Kidney glomerular epithelial cell (primary cell): ENCODE measurements around the gene ADAMTS3.
A peak's percentile ranks its signal among the peaks of the same experiment; 100 is the strongest.

Experiments used
- DNase-seq: peaks from one replicate; lab custom pipeline; 2025; lab: John Stamatoyannopoulos, UW

The ADAMTS3 gene

DNA sequence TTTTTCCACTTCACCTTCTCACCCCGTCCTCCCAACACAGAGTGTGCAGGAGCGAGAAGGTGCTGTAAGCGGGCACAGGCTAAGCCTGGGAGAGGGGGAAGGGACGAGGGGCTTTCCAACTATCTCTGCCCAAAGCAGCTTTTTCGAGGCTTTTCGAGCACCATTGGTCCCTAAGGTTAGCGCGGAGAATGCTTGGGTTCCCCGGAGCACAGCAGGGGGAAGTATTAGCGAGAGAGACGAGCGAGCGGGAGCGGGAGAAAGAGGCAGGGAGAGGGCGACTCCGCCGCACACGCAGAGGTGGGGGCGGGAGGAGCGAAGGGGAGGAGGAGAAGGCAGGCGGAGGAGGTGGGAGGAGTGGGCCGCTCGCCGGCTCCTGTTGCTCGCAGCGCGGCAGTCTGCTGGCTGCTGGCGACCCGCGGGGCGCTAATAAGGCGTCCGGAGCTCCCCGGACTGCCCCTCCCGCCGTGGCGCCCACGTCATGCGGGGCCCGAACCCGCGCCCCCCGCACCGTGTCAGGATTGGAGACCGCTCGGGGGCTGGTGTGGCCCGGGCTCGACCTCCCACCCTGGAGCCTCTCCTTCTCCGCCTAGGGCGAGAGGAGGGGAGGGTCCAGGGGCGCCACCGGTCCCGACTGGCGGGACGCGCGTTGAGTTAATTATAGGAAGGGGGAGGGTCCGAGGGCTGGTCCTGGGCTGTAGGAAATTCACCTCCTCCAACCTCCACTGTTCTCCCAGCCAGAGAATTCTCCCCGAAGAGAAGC lies at the start of gene ADAMTS3:
Gene ADAMTS3 (minus strand): TSS at position 263 of the 760 bp plus-strand sequence. CDS start 459 bp downstream, outside the sequence.
- DNase-seq: peak; percentile 69

DNA sequence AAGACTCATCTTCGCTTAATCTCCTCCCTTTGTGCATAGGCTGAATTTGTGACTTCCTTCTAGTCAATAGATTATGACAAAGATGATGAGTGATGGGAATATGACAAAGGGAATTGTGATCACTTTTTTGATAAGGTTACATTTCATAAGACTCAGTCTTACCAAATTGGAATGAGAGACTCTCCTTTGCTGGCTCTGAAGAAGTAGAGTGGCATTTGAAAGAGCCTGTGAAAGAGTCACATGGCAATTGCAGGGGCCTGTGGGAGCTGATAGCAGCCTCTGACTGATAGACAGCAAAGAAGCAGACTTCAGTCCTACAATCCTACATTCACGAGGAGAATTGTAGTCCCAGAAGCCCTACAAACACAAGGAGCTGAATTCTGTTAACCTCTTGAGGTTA lies 44.9 kb upstream of the ADAMTS3 start:
- DNase-seq: no peak

DNA sequence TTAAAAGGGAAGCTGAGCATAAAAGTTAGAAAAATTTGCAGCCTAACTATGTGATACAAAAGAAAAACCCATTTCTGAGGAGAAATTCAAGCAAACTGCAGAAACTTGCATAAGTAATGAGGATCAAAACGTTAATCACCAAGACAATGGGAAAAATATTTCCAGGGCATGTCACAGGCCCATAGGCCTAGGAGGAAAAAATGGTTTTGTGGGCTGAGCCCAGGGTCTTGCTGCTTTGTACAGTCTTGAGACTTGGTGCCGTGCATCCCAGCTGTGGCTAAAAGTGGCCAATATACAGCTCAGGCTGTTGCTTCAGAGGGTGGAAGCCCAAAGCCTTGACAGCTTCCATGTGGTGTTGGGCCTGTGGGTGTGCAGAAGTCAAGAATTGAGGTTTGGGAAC lies 37.7 kb upstream of the ADAMTS3 start:
- DNase-seq: no peak

DNA sequence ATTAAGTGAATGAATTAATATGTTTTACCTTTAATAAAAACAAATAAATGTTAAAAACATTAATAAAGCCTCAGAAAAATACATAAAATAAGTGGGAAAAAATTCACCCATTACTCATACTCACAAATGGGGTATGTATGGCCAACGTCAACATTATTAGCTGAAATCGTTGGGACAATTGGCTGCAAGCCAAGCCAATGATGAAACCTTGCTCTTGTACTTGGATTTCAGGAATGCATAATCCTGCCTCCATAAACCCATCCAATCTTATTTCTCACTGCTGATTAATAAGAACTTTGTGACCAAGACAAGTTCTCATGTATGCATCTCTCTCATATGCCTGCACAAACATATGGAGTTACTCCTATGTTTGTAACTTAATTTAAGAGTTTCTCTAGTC lies 35.3 kb upstream of the ADAMTS3 start:
- no peak for DNase-seq

DNA sequence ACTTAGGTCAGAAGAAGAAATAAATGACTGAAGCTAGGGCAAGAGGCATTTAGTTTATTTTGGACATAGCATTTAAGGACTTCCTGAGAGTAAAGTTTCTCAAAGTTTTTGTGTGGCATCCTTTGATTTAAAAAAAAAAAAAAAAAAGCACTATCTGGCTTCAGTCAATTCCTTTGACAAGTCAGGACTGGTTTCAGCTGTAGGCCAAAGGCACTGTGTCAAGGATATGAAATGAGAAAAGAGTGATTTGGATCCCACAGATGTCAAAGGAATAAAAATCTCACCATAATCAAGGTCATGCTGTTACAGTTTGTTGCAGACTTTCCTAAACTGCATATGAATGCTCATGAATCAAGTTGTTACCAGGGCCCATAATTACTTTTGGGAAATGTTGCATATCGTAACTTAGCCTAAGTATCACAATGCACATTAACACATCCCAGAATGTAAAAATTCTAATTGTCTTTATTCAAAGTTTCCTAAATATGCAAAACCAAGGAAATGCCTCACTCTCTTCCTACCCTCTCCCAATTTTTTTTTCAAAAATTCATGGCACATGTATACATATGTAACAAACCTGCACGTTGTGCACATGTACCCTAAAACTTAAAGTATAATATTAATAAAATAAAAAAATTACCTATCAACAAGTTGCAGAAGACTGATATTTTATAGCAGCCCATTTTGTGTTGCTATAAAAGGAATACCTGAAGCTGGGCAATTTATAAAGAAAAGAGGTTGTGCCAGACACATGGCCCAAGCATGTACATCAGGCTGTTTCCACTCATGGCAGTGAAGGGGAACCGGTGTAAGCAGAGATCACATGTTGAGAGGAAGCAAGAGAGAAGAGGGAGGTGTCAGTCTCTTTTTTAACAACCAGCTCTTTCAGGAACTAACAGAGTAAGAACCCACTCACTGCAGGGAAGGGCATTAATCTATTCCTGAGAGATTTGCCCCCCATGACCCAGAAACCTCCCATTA lies 33.7 kb upstream of the ADAMTS3 start:
- DNase-seq: no peak

DNA sequence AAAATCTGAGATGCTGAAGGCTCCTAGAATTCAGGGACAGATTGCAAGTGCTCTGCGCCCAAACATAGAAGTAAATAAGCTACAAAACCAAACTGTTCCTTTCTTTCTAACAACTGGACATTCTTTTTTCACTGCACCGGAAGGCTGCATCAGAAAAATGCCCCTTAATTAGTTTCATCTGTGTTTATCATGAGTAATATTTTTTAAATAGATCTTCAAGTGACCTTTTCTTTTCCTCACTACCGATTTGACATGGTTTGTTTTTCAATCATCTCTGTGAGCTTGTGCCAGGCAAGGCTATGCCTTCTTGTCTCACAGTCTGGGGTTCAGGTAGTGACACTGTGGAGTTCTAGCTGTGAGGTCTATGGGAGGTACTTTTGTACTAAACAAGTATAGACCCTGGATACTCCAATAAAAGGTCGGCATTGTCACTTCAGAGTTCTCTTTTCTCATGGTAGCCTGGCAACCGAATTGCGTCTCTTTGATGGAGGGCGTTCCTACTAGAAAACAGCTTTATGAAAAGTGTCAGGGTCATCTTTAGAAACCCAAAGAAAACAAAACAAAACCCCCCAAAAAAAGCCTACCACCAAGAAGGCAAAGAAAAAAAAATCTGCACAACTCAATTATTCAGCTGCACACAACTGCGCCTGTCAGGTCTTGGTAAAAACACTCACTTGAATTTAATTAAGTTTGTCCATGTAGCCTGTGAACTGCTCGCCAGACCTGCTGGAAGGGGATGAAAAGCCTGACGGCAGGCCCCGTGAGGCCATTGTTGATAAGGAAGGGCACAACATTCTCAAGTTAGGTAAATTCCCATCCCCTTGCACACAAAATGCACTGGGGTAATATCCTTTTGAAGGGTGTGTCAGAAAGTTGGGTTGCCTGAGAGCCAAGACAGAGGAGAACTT lies 22.8 kb upstream of the ADAMTS3 start:
- DNase-seq: no peak

DNA sequence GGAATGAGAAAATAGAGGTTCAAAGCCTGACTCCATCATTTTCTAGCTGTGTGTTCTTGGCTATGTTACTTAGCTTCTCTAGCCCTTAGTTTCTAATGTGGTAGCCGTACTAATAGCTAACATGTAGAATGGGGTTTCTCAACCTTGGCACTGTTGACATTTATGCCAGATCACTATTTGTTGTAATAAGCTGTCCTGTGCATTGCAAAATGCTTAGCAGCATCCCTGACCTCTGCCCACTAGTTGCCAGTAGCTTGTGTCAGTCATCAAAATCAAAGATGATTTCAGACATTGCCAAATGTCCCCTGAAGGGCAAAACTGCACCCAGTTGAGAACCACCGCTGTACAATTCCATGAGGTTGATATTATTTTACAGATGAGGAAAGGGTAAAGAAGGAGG lies 18.3 kb upstream of the ADAMTS3 start:
- DNase-seq: no peak

DNA sequence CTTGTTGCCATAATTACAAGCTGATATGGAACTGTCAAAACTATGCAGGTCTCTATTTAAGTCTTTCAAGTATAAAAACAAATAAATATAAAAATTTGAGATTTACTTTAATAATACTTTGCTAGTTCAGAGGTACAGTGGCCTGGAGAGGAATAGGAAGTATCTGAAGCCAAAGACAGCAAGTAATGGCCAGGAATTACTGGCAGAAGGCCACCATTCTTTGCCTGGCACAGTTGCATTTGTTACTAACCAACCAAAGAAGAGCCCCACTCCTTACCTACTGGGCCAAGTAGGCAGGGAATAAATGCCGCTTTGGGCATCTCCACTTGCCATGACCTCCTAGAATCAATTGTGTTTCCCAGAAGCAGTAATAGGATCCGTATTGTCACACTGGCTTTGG lies 13.8 kb upstream of the ADAMTS3 start:
- no peak for DNase-seq

DNA sequence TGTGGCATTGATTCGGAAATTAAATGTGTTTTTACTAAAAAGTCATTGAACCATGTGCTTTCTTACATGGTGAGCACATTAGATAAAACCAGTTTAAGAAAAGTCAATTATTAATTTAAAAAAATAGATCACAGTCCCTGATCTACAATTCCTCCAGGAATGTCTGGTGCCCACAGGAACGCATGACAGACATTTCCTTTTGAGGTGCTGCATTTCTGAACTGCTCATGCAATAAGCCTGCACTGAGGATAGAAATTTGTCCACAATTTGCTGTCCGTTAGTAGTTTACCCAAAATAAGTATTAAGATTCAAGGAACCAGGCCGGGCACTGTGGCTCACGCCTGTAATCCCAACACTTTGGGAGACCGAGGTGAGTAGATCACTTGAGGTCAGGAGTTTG lies 8.2 kb upstream of the ADAMTS3 start:
- DNase-seq: peak; percentile 94

DNA sequence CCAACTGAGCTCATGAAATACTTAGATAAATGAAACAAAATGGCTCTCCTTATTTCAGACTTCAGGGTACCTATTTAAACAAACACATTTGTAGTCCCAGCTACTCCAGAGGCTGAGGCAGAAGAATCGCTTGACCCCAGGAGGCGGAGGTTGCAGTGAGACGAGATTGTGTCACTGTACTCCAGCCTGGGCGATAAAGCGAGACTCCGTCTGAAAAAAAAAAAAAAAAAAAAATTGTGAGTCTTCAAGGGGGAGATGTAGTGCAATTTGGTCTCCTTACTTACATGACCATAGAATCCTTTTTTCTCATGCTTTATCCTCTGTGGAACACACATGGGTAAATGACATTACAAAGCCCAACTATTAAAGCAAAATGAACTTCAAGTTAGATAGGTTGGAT lies 2.3 kb upstream of the ADAMTS3 start:
- no peak for DNase-seq

DNA sequence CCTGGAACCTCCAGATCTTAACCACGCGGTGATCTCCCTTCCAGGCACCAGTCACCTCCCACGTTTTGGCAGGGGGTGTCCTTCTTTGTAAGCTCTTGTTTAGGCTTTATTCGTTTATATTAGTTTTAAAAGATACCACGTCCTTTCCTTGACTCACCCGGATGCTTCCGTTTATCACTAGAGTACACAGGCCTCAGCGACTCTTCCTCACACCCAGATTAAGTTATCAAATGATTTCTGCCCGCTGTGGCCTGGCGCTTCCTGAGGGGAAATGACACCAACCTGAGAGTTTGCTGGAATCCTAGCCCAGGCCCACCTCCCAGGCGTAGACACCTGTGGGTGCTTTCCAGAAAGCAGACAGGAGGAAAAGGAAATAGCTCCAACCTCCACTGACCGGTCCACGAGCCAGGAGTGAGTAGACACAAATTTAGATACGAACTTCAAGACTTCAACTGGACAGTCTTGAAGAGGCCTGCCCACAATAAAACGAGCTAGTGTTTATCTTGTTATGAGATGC lies 756 bp upstream of the ADAMTS3 start:
- peak; percentile 54 for DNase-seq

DNA sequence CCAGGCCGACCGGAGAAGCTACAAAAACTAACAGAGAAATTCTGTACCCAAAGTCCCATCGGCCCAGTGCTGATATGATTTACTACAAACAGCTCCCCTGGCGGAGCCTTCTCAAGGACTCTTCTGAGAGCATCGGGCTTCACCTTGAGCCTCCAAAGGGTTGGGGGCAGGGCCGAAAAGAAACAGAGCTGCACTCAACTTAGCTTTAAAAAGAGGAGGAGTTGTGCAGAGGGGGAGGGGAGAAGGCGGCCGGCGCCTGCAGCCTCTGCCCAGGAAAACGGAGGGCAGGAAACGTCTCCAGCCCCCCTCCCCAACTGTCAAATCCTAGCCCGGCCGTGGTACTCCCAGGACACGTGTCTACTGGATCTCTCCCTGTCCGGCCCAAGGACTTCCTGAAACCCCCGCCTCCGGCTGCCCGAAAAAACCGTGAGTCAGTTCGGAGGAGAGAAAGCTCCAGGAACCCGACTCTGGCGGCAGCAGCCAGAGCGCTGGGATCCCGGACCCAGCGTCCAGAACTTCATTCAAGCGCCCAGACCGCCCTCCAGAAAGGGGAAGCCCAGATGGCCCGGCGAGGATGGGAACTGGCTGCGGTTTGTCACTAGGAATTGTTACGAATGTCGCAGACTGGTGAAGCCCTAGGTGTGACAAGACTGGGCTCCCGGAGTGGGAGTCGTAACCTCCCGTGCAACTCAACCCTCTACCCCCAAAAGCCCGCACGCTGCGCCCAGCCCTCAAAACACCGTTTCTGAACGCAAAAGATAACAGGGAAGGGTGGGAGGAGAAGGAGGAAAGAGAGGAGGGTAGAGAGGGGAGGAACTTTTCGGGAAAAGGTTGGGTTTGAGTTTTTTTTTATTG lies 973 bp downstream of the ADAMTS3 start:
- DNase-seq: peak; percentile 96

DNA sequence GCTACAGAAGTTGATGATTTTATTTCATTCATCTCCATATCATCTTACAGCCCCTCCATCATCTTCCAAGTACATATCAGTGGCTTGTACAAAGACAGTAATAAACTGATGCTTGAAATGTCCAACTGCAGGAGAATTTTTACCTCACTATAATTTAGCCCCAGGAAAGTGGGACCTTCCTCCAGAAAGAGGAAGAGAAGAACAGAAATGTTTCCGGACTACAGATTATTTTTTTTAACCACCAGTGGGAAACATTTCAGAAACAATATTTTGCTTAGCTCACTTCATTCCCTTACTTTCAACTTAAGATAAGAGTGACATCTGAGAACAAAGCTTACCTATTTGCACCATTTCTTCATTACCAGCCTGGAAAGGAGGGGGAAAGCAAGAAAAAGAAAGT lies 2.0 kb downstream of the ADAMTS3 start:
- no peak for DNase-seq

DNA sequence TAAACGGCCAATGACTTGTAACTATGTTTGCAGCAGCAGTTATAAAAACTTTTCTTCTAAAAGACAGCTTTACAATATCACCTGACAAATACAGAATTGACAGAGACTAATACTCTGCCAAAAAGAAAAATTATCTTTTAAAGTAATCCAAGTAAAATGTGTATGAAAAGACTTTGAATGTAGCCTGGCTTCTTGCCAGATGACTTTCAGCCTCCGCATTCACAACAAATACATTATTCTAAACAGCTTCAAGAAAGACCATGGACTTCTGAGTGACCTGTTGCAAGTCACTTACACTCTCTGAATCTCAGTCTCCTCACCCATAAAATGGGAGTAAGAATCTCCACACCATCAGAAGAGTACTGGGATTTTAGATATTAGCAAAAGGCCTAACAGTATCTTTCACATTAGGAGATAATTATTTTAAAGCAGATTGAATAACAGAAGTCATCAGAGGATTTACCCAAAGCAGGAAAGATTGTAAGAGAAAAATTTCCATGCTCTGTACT lies 2.5 kb downstream of the ADAMTS3 start:
- DNase-seq: no peak

DNA sequence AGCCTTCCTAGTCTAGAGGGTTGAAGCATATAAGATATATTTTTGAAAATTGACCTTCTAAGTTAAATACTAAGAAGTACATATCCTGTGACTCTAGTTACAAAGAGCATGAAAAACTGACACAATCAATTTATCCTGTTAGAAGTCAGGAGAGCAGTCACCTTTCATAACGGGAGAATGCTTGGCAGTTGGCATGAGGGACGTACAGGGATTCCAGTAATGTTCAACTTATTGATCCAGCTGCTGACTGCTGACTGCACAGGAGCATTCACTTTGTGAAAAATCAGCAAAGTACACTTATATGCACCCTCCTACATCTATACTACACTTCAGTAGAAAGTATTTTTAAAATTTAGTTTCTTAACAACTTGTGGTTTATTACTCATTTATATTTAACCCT lies 4.2 kb downstream of the ADAMTS3 start:
- DNase-seq: no peak

DNA sequence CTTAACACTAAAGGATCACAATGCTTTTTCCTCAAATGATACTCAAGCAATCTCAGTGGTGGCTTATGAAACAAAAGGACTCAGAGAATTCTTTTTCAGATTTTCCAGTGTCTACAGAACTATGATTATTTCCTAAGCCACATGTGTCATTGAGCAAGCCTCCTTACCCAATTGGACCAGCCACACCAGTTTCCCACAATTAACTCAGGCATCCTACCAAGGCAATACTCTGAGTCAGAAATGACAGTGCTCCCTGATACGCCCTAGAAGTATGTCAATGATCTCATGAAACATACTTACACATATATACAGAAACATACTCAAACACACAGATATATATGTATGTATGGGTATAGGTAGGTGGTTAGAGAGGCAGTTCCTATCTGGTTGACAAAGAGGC lies 4.8 kb downstream of the ADAMTS3 start:
- peak; percentile 13 for DNase-seq

DNA sequence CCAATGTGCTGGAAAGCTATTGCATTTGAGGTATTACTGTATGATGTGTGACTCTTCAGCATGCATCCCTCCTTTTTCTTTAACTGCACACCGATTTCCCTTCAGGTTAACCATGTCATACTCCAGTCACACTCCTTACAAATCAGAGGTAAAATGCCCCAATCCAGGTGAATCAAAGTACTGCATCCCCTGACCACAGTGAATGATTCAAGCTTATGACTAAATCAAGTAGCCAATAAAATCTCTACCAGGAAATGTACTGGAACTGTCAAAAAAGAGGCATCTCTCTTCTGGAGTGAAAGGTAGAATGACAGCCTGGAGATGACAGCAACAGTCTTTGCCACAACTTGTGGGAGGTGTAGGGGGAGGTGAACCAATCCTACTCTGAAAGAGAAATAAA lies 10.4 kb downstream of the ADAMTS3 start:
- DNase-seq: no peak

DNA sequence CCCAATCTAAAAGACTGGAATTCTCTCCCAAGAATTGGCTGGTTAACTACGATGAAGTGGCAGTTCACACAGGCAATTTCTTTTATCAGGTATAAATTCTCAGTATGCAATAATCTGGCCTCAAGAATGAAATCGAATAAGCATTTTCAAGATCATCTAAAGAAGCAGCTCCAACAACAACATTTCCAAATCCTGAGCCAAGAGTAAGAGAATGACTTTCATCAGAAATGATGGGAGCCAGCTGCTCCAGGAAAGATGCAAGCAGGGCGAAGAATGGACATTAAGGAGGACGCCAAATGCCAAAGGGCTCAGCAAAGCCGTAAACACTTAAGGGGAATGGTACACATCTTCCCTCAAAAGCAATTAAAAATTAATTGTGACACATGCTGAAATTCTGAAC lies 12.0 kb downstream of the ADAMTS3 start:
- DNase-seq: no peak

DNA sequence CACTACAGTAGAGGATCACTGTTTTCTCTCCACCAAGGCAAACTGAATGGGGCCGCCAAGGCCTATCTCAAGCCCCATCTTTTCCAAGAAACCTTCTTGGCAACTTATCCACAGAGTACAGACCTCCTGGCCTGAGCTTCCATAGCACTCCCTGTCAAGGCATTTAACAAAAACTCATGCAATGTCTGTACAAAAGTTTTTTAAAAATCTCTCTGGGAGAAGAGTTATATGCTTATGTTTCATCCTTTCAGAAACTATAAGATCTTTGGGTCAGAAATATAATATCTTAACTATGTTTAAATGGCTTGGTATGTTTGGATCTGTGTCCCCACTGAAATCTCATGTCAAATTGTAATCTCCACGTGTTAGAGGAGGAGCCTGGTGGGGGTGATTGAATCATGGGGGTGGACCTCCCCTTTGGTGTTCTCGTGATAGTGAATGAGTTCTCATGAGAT lies 13.6 kb downstream of the ADAMTS3 start:
- DNase-seq: no peak

DNA sequence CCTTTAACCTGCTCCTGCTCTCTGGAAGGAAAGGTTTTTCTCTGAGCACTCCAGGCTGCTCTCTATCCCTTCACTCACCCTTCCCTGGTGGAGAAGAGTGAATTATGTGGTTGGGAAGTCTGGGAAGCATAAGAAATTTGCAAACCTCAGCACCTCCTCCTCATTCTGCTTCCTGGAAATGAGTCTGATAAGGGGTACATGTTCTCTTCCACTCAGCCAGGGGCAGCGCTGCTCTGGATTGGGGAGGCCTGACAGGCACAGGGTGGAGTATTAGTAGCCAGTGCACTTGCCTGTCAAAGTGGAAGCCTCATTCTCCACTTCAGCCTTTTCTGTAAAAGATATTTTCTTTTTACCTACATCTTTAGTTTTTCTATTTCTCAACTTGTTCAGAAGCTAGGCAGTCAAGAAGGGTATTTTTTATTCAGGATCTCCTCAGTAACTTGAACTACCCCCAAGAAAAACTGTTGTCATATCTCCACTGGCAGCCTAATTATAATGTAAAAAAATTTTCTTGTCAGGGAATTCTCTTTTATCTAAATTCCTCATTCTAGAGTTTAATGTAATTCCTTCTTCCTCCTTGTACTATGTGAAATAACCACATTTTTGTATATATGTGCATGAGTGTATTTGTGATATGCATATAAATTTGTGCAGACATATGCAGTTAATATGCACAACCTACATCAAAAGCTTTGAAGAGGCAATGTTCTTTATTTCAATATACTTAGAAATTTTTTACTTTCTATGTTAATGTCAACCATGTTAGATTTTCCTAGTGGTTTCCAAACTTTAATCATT lies 15.3 kb downstream of the ADAMTS3 start:
- no peak for DNase-seq
